Mucosa of gallbladder (tissue), 1 donor: ENCODE measurements around the gene NFATC3. TPM values are rescaled to one million over a fixed set of nuclear protein-coding genes. Genes with fewer than 3 reads are reported as not detected.
A peak's percentile ranks its signal among the peaks of the same experiment; 100 is the strongest.

ENCODE experiments used
- DNase-seq: peaks from one replicate; pipeline ENCODE4 v3.0.0-alpha.2; 2020; ENCODE audit warnings: low spot score
- total RNA-seq: library from RNA; stranded (reverse); gene quantifications from one replicate; pipeline ENCODE4 v1.2.1, GENCODE V29; 2021
- donor health status: DM: no; HTN: no; CAD: no.

Gene NFATC3
- 46.5 TPM for total RNA-seq

- peak; percentile 99 for DNase-seq
These were observed at the start of gene NFATC3 for GRCh38 chr16:68085259-68086071. Gene NFATC3 (plus strand): TSS chr16:68085370. CDS start chr16:68085682, 312 bp downstream.

GRCh38 chr16:68037841-68038597 is 47.2 kb upstream of the NFATC3 start:
- DNase-seq = no peak

GRCh38 chr16:68040506-68041288 is 44.5 kb upstream of the NFATC3 start:
- peak; percentile 78 for DNase-seq

- no peak for DNase-seq
These were observed 43.4 kb upstream of the NFATC3 start for GRCh38 chr16:68041783-68042182.

- no peak for DNase-seq
These were observed 39.1 kb upstream of the NFATC3 start for GRCh38 chr16:68046106-68046505.

GRCh38 chr16:68047987-68048386 is 37.2 kb upstream of the NFATC3 start:
- no peak for DNase-seq

GRCh38 chr16:68049449-68049848 is 35.7 kb upstream of the NFATC3 start:
- no peak for DNase-seq

- DNase-seq = no peak
These were observed 29.8 kb upstream of the NFATC3 start for GRCh38 chr16:68055395-68055794.

GRCh38 chr16:68059804-68060203 is 25.4 kb upstream of the NFATC3 start:
- DNase-seq = no peak

- DNase-seq = no peak
These were observed 23.8 kb upstream of the NFATC3 start for GRCh38 chr16:68061396-68061795.

GRCh38 chr16:68062910-68063393 is 22.2 kb upstream of the NFATC3 start:
- no peak for DNase-seq

- peak; percentile 71 for DNase-seq
These were observed 20.3 kb upstream of the NFATC3 start for GRCh38 chr16:68064791-68065365.

- no peak for DNase-seq
These were observed 19.4 kb upstream of the NFATC3 start for GRCh38 chr16:68065716-68066305.

GRCh38 chr16:68066763-68067162 is 18.4 kb upstream of the NFATC3 start:
- DNase-seq = no peak

- no peak for DNase-seq
These were observed 16.2 kb upstream of the NFATC3 start for GRCh38 chr16:68068926-68069325.

- DNase-seq = no peak
These were observed 15.5 kb upstream of the NFATC3 start for GRCh38 chr16:68069511-68070248.

GRCh38 chr16:68070249-68070730 is 14.9 kb upstream of the NFATC3 start:
- DNase-seq = no peak

GRCh38 chr16:68070806-68071517 is 14.2 kb upstream of the NFATC3 start:
- no peak for DNase-seq

- DNase-seq = no peak
These were observed 13.7 kb upstream of the NFATC3 start for GRCh38 chr16:68071518-68071901.
